Measurements from ENCODE around the gene S100A13. TPM values are rescaled to one million over a fixed set of nuclear protein-coding genes. Genes with fewer than 3 reads are reported as not detected.

Gene S100A13
- total RNA-seq, 1 donor from 2014 or later: 83.0 TPM

DNA sequence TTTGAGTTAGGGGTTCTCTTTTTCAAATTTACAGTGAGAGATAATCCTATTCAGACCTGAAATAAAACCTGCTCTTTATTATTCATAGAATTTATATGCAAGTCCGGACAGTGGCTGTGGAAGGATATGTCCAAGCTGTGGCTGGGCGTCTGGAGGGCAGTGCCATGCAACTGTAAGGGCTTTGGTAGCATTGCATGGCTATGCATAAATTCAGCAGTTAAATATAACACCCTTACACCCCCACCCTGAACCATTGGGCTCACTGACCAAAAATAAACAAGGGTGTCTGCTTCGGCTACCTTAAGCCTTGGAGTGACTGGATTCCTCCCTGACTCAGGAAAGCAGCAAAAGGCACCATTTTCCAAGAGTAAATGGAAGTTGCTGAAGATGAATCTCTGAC is 12.0 kb upstream of the S100A13 start:
- H3K36me3 ChIP-seq: peaks cover 89% of the 10 kb centered on the region
- no peaks in the 10 kb centered on the region for H3K9me3 ChIP-seq
- H3K4me3 ChIP-seq: no peak overlapping the region
- no peaks in the 10 kb centered on the region for H3K27me3 ChIP-seq (ENCODE audit: low read depth)
- no peak for DNase-seq
- TF ChIP-seq, protein P1, sequence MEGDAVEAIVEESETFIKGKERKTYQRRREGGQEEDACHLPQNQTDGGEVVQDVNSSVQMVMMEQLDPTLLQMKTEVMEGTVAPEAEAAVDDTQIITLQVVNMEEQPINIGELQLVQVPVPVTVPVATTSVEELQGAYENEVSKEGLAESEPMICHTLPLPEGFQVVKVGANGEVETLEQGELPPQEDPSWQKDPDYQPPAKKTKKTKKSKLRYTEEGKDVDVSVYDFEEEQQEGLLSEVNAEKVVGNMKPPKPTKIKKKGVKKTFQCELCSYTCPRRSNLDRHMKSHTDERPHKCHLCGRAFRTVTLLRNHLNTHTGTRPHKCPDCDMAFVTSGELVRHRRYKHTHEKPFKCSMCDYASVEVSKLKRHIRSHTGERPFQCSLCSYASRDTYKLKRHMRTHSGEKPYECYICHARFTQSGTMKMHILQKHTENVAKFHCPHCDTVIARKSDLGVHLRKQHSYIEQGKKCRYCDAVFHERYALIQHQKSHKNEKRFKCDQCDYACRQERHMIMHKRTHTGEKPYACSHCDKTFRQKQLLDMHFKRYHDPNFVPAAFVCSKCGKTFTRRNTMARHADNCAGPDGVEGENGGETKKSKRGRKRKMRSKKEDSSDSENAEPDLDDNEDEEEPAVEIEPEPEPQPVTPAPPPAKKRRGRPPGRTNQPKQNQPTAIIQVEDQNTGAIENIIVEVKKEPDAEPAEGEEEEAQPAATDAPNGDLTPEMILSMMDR (IDR thresholded peaks at IDR 0.05): no peak
- ATAC-seq: no peak
- H3K4me1 ChIP-seq: peaks cover 35% of the 10 kb centered on the region
- H3K27ac ChIP-seq: no peak overlapping the region
- intact Hi-C loops (cut with DNase I): no loop called here

DNA sequence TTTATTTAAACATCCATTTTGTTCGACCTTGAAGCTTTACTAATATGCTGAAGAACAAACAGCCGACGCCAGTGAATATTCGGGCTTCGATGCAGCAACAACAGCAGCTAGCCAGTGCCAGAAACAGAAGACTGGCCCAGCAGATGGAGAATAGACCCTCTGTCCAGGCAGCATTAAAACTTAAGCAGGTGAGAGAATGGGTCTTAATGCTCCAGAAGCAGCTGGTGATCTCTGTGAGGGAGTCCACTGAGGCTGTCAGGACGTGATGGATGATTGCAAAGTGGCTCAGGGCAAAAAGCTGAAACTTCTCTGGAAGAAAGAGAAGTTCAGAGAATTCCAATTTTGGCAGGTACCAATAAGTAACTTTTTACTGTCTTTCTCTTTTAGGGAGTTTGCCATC is 11.0 kb upstream of the S100A13 start:
- H3K27ac ChIP-seq: no peak overlapping the region
- ATAC-seq: no peak
- peaks cover 79% of the 10 kb centered on the region for H3K36me3 ChIP-seq
- H3K4me1 ChIP-seq: peaks cover 33% of the 10 kb centered on the region
- DNase-seq: no peak
- intact Hi-C loops (cut with DNase I): no loop called here
- no peaks in the 10 kb centered on the region for H3K9me3 ChIP-seq
- no peaks in the 10 kb centered on the region for H3K27me3 ChIP-seq (ENCODE audit: low read depth)
- no peak overlapping the region for H3K4me3 ChIP-seq
- TF ChIP-seq, protein P1 (IDR thresholded peaks at IDR 0.05): no peak

DNA sequence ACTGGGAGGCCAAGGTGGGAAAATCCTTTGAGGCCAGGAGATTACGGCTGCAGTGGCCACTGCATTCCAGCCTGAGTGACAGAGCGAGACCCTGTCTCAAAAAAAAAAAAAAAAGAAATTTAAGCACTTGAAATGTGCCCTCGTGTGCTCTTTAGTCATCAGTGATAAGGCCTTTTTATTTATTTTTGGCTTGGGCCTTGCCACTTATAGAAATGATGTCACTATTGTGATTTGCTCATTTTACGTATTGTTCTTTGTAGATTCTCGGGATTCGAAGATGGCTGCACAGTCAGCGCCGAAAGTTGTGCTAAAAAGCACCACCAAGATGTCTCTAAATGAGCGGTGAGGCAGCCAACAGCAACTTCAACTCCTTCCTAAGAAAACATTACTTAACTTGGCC is 9.0 kb upstream of the S100A13 start:
- no peaks in the 10 kb centered on the region for H3K27me3 ChIP-seq (ENCODE audit: low read depth)
- TF ChIP-seq, protein P1 (IDR thresholded peaks at IDR 0.05): no peak
- no peak overlapping the region for H3K4me3 ChIP-seq
- intact Hi-C loops (cut with DNase I): no loop called here
- H3K36me3 ChIP-seq: peaks cover 60% of the 10 kb centered on the region
- DNase-seq (no peak), ATAC-seq (no peak)
- H3K27ac ChIP-seq: no peak overlapping the region
- no peaks in the 10 kb centered on the region for H3K9me3 ChIP-seq
- peaks cover 41% of the 10 kb centered on the region for H3K4me1 ChIP-seq

DNA sequence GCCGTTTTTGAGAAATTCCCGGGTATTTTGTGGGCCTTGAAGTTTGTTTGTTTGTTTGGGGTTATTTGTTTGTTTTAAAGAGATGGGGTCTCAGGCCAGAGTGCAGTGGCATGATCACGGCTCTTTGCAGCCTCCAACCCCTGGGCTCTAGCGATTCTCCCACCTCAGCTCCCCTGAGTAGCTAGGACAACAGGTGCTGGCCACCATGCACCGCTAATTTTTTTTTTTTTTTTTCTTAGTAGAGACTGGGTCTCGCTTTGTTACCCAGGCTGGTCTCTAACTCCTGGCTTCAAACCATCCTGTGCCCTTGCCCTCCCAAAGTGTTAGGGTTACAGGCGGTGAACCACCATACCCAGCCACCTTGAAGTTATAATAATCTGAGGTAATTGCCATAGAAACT is 8.6 kb upstream of the S100A13 start:
- Histone ChIP-seq H3K9me3 (no peaks in the 10 kb centered on the region), H3K4me1 (peaks cover 44% of the 10 kb centered on the region), H3K27me3 (ENCODE audit: low read depth) (no peaks in the 10 kb centered on the region), H3K4me3 (peak overlapping the region; percentile 60), H3K36me3 (peaks cover 55% of the 10 kb centered on the region), H3K27ac (no peak overlapping the region)
- intact Hi-C loops (cut with DNase I): no loop called here
- ATAC-seq: no peak
- TF ChIP-seq, protein P1 (IDR thresholded peaks at IDR 0.05): no peak
- no peak for DNase-seq

GRCh38 chr1:153633754-153634665 is 6.7 kb upstream of the S100A13 start, which contains the start of gene CHTOP:
Gene CHTOP (plus strand): TSS chr1:153634066. CDS start chr1:153636589, 2,523 bp downstream.
- intact Hi-C loops (cut with DNase I): no loop called here
- Histone ChIP-seq H3K36me3 (peaks cover 37% of the 10 kb centered on the region), H3K4me3 (peak within 1 kb of the TSS; percentile 60), H3K27ac (peak within 1 kb of the TSS; percentile 99), H3K27me3 (ENCODE audit: low read depth) (no peaks in the 10 kb centered on the region), H3K4me1 (peaks cover 57% of the 10 kb centered on the region), H3K9me3 (no peaks in the 10 kb centered on the region)
- TF ChIP-seq, protein P1 (IDR thresholded peaks at IDR 0.05): no peak
- DNase-seq (peak; percentile 98), ATAC-seq (peak; percentile 97 to 99)

Data from lower lobe of right lung (tissue), 2 donors.